Measurements from ENCODE around the gene SKOR2. TPM values are rescaled to one million over a fixed set of nuclear protein-coding genes. Genes with fewer than 3 reads are reported as not detected.

SKOR2 gene
- total and polyA plus RNA-seq, 9 of the 15 experiments (the other 6 are each of a cell fraction or from before 2014, with no cell fraction given) = not detected

DNA sequence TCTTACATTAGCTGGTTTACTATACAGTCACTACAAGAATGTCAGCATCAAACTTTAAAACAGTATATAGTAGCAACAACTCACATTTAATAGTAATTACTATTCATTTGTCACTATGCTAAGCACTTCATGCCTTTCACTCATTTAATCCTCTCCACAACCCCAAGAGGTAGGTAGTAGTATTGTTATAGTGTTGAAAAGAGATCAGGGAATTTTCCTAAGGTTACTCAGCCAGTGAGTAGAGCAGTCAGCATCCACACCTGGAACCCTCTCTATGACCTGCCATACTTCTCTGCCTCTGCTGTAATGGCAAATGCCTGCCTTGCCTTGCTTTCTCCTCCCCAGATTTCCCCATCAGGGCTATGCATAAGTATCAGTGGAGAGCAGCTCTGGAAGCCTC lies 24.8 kb downstream of the SKOR2 start:
- H3K27ac ChIP-seq (ENCODE audit: extremely low read depth, low read depth, low read length) = no peak overlapping the region
- H3K9ac ChIP-seq (ENCODE audit: insufficient read depth in 1 of 2, low read depth in 2 of 2, low read length in 2 of 2) = no peak overlapping the region
- no peaks in the 10 kb centered on the region for H4K20me1 ChIP-seq (replicated peaks; ENCODE audit: control insufficient read depth, insufficient read depth, low read length)
- intact Hi-C loops (cut with micrococcal nuclease) (no loop called here), in situ Hi-C loops (cut with MboI) (no loop called here)
- POLR2A ChIA-PET = no interaction called here
- H3K4me2 ChIP-seq (ENCODE audit: insufficient read depth, low read length) = no peak overlapping the region
- TF ChIP-seq POLR2H (tag; IDR thresholded peaks at IDR 0.05; ENCODE audit: low read depth) = no peak
- TF ChIP-seq ZNF316 (IDR thresholded peaks at IDR 0.05) = no peak
- TF ChIP-seq CHD4 (IDR thresholded peaks at IDR 0.05; ENCODE audit: insufficient read depth, insufficient replicate concordance, low read depth, low read length, poor library complexity, severe bottlenecking) = no peak
- TF ChIP-seq XRCC5 (IDR thresholded peaks at IDR 0.05; ENCODE audit: low read depth, low read length) = no peak
- TF ChIP-seq, protein P1, sequence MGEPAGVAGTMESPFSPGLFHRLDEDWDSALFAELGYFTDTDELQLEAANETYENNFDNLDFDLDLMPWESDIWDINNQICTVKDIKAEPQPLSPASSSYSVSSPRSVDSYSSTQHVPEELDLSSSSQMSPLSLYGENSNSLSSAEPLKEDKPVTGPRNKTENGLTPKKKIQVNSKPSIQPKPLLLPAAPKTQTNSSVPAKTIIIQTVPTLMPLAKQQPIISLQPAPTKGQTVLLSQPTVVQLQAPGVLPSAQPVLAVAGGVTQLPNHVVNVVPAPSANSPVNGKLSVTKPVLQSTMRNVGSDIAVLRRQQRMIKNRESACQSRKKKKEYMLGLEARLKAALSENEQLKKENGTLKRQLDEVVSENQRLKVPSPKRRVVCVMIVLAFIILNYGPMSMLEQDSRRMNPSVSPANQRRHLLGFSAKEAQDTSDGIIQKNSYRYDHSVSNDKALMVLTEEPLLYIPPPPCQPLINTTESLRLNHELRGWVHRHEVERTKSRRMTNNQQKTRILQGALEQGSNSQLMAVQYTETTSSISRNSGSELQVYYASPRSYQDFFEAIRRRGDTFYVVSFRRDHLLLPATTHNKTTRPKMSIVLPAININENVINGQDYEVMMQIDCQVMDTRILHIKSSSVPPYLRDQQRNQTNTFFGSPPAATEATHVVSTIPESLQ (CRISPR knock-in tag; IDR thresholded peaks at IDR 0.05) = no peak
- no peak for TF ChIP-seq BRD9 (IDR thresholded peaks at IDR 0.05; ENCODE audit: low read depth, partially characterized antibody)
- TF ChIP-seq ADNP (tag; IDR thresholded peaks at IDR 0.05) = no peak
- TF ChIP-seq KDM5B (IDR thresholded peaks at IDR 0.05; ENCODE audit: insufficient replicate concordance, low read depth, low read length) = no peak
- no peak for TF ChIP-seq GTF2E2 (tag; IDR thresholded peaks at IDR 0.05)
- TF ChIP-seq ZNF707 (CRISPR knock-in tag; conservative IDR thresholded peaks at IDR 0.05) = no peak
- TF ChIP-seq ESRRA (IDR thresholded peaks at IDR 0.05; ENCODE audit: borderline replicate concordance, low read depth) = no peak
- CTCF ChIA-PET (ENCODE audit: low intra/inter-chr PET ratio) = no interaction called here
- BruUV-seq (replicated peaks) = no TSS peak
- no peaks in the 10 kb centered on the region for H3K9me1 ChIP-seq (ENCODE audit: control insufficient read depth, insufficient read depth, low read length)
- no peaks in the 10 kb centered on the region for H3K79me2 ChIP-seq (ENCODE audit: control insufficient read depth, insufficient read depth, low read length)
- H3K9me3 ChIP-seq (replicated peaks; ENCODE audit: control insufficient read depth, insufficient read depth, low read depth, low read length) = no peaks in the 10 kb centered on the region
- H3K36me3 ChIP-seq (ENCODE audit: control insufficient read depth, insufficient read depth, low read length) = no peaks in the 10 kb centered on the region
- H2AFZ ChIP-seq (ENCODE audit: low read depth, low read length) = no peak overlapping the region
- no peak for FAIRE-seq
- no peak overlapping the region for H3K4me3 ChIP-seq
- DNase-seq (ENCODE audit: extremely low read depth in 1 of 4, low spot score in 3 of 4) = no peak
- no peak for ATAC-seq
- H3K4me1 ChIP-seq (replicated peaks in 1 of 2; ENCODE audit: control insufficient read depth in 2 of 2, insufficient read depth in 2 of 2, low read length in 2 of 2) = no peaks in the 10 kb centered on the region
- H3K27me3 ChIP-seq (ENCODE audit: control insufficient read depth in 2 of 2, insufficient read depth in 2 of 2, low read length in 2 of 2) = peaks cover 0 to 2% of the 10 kb centered on the region in 2 experiments; a peak in 2 of 5 replicates
